Measurements from ENCODE around the gene ANO1.

Gene ANO1

DNA sequence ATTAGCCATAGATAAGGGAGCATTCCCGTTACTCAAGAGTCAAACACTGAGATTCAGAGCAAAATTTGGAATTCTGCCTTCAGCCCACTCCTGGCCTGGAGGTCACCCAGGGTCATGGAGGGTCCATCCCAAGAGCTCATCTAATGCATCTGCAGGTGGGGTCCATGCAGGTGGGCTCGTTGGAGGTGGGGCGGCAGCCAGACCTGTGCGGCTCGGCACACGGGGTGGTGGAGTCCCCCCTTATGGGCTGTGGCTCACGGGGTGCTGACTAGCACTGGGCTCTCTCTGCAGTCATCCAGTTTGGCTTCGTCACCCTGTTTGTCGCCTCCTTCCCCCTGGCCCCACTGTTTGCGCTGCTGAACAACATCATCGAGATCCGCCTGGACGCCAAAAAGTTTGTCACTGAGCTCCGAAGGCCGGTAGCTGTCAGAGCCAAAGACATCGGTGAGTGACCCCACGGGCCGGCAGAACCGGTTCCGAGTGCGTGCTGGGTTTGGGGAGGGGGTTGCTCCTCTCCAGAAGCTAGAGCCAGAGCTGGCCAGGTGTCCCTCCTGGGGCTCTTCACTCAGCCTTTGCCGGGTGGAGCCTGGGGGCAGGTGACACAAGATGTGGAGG lies 92.6 kb downstream of the ANO1 start:
- DNase-seq, result no peak

DNA sequence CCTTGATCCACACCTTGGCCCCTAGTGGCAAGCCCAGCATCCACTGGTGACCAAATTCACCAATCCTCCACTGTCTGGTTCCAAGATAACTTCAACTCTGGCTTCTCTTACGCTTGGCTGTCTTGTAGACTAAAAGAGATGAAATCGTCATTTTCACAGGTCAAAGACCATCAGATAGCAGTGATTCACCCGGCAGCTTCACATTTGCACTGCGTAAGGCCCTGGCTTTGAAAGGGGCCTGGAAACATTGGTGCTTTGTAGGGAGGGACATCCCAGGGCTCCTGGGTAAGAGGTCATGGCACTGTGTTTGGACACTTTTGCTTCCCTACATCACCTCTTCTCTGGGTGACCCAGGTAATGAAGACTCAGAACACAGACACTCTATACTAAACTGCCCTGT lies 94.9 kb downstream of the ANO1 start:
- no peak for DNase-seq

DNA sequence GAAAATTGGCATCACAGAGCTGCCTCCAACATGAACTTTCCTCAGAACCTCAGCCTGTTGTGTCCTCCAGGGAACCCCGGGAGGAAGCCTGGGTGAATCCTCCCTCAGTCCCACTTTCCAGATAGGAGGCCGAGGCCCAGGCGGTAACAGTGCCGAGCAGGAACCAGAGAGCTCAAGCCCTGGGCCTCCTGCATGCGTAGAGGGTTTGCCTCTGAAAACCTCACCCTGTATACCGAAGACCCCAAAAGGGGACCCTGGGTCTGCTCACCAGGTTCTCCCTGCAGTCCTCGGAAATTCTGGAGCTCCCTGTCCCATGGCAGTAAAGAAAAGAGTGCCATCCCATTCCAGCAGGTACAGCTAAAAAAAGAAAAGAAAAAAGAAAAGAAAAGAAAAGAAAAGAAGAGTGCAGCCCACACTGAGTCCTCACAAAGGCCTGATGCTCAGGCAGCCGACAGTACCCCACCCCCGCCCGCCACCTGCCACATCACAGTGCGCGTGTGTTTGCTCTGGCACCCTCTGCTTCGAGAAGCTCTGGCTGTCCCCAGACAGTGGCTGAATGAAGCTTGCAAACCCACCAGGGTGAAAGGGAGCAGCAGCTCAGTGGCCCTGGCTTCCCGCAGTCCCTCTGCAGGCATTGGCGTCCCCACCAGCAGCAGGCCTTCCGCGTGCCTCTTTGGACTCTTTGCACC lies 96.6 kb downstream of the ANO1 start:
- no peak for DNase-seq

DNA sequence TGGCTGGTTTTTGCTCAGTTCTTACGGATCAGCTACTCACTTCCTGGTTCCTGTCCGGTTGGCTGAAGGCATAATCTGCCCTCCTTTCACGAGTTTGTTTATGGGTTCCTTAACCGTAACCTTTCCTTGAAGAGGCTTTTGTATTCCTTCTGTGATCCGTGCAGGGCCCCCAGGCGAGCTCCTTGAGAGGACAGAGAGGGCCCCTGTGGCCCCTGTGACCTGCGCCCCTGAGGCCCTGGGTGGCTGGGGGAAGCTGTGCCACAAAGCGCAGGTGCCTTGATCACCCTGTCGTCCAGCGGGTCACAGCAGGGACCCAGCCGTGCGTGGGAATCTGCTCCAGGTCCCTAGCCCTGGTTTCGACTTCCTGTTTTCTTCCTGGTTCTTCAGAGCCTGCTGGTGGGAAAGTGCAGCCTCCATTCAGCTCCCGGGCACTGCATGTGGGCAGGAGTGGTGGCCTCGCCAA lies 97.2 kb downstream of the ANO1 start:
- DNase-seq, result no peak

- no peak for DNase-seq
Measured at GRCh38 chr11:70176940-70177689, 99.0 kb downstream of the ANO1 start.

- DNase-seq, result no peak
Measured at GRCh38 chr11:70180906-70181305, 102.8 kb downstream of the ANO1 start.

GRCh38 chr11:70182266-70182665 lies 104.1 kb downstream of the ANO1 start:
- DNase-seq, result no peak

- DNase-seq, result no peak
Measured at GRCh38 chr11:70183032-70183431, 104.9 kb downstream of the ANO1 start.

GRCh38 chr11:70183483-70184176 lies 105.5 kb downstream of the ANO1 start:
- no peak for DNase-seq

DNA sequence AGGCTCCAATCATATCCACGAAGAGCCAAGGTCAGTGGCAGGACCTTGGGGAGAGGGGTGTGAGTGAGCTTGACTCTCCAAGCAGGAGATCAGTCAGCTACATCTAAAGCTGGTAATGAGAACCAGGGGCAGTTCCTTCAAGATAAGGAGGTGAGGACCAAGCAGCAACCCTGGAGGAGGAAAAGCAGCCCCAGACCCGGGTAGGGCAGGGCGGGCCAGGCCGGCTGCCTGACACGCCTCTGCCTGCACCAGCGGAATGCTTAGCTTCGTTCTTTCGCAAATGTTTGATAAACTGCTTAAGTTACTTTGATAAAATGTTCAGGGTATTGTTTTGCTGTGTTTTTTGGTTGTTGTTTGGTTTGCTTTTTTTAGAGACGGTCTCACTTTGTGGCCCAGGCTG lies 106.3 kb downstream of the ANO1 start:
- no peak for DNase-seq

- no peak for DNase-seq
Measured at GRCh38 chr11:70185348-70186055, 107.4 kb downstream of the ANO1 start.

DNA sequence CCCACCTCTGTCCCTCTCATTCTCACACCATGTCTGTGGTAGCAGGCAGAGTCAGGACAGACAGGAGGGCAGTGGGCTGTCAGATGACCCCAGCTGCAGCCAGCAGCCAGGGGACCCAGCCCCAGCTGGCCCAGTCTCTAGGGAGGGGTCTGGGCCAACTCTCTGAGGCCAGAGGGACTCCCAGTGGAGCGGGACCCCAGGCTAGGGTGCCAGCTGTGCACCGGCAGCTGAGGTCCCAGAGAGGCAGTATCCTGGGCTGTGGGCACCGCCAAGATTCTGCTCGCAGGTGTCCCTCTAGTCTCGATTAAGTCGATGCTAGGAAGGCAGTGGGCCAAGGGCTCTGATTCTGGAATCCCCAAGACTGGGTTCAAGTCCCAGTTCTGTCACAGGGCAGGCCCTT lies 108.3 kb downstream of the ANO1 start:
- DNase-seq, result no peak

DNA sequence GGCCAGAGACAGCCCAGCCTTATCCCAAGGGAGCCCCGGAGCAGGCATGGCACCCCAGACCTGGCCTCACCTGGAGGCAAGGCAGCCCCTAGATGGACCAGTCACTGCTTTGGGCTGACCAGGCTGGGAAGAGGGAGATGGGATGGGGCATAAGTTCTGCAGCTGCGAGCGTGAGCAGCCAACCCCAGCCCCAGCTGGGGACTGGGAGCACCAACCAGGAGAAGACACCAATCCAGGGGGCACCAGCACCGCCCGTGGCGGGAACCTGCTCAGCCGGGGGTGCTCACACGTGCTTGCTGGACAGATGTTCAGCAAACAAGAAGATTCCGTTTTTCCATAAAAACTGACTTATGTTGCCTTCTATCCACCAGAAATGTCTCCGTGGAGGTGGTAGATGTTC lies 108.8 kb downstream of the ANO1 start:
- no peak for DNase-seq

GRCh38 chr11:70187771-70188170 lies 109.7 kb downstream of the ANO1 start:
- no peak for DNase-seq

DNA sequence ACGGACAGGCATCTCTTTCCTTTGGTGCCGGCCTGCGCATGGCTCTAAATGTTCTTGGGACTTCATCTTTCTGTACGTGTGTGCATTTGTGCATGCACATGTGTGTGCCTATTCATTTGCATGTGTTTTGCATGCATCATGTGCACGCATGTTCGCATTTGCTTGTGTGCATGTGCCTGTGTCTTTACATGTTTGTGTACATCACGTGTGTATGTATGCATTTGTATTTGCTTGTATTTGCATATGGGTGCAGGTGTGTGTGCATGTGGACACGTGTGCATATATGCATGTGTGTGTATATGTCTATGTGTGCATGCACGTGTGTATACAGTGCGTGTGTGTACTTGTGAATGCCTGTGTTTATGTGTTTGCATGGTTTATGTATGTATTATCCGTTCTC lies 111.5 kb downstream of the ANO1 start:
- DNase-seq, result no peak

DNA sequence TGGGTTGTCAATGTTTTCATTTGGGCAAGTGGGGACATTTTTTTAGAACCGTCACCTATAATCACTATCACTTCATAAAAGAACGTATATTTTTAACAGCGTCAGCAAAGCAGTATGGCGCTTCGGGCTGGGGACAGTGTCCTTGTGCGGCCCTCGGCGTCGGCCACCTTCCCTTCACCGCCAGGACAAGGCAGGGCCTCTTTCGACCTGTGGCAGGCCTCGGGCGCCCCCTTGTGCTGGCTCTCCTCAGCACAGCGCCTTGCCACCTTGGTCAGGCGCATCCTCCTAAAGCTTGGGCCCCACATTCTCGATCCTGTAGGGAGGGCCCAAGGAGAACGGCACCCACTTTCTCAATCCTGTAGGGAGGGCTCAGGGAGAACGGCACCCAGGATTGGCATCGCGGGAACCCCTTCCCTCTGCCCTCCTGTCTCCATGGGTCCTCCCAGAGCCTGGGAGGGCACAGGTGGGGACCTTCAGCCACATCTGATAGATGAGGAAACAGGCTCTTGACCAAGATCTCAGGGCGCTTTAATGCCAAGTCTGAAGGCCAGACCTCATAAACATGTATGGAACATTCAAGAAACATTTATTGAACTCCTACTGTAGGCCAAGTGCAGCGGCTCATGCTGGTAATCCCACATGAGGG lies 113.5 kb downstream of the ANO1 start:
- DNase-seq, result no peak

DNA sequence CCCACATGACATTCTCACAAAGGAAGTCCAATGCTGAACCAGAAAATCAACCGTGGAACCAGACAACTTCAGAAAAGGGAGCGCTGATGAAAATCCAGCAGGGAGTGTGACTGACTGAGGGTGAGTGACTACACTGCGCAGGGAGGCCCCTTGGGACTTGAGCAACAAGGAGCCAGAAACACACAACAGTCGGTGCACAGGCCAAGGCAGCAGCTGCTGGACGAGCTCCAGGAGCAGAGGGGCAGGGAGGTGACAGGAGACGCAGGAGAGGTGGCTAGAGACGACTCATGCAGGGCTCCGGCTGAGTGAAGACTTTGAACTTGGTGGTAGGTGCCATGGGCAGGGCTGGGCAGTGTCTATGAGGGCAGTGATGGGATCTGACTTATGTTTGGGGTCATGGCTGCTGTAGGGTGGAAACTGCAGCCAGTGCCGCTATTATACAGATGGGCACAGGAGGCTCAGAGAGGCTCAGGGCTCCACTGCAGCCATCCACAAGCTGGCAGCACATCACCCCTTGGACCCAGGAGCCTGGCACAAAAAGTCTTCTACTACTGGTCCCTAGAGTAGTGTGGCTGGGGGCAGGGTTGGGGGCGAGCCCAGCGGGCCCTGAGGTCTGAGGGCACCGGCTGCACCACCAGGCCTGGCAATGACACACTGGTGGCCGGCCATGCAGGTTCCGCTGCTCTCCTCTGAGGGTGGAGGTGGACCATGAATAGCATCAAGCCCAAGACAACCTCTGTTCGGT lies 114.7 kb downstream of the ANO1 start:
- DNase-seq, result no peak

DNA sequence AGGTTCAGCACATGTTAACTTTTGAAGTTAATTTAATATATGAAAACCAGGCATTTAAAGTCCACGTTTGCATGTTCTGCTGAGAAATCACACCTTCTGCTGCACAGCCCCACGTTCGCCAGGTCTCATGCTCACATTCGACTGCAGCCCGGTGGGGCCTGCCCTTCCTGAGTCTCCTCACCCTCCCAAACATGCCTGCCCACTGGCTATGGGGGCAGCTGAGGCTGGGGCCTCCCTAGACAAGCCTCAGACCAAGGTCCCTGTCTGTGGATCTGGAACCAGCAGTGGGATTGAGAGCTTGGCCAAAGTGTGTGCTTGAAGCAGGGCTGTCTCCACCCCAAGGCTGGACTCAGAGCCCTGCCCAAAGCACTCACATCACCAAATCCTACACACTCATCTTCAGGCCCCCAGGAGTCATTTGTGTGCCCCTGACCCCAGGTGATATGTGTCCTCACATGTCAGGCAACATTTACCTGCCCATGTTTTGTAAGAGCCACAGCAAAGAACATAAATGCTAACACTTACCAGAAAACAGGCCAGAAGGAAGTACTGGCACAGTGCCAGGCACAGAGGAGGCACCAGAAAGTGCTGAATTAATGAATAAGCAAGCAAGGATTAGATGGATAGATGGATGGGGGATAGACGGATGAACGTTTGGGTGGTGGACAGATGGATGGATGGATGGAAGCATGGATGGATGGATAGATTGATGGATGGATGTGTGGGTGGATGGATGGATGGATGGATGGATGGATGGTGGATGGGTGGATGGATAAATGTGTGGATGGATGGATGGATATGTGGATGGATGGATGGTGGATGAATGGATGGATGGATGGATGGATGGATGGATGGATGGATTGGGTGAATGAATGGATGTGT lies 115.5 kb downstream of the ANO1 start:
- no peak for DNase-seq

- DNase-seq, result no peak
Measured at GRCh38 chr11:70194792-70195791, 117.0 kb downstream of the ANO1 start.
